Loucy (cell line): ENCODE results near the gene TMED6.

Experiments
- EZH2phosphoT487 ChIP-seq: fragments of 200-600 bp; IDR thresholded peaks from 2 replicates; pipeline ENCODE4 v1.6.1; 2018; ENCODE audit warnings: antibody characterized with exemption, mild to moderate bottlenecking, moderate library complexity, borderline replicate concordance
- TF ChIP-seq, protein P1 (sequence below): fragments of 200-600 bp; sonication (generic); conservative IDR thresholded peaks from 2 replicates; pipeline ENCODE4 v1.5.1; 2014; ENCODE audit warnings: mild to moderate bottlenecking, antibody characterized with exemption, low read length

DNA sequence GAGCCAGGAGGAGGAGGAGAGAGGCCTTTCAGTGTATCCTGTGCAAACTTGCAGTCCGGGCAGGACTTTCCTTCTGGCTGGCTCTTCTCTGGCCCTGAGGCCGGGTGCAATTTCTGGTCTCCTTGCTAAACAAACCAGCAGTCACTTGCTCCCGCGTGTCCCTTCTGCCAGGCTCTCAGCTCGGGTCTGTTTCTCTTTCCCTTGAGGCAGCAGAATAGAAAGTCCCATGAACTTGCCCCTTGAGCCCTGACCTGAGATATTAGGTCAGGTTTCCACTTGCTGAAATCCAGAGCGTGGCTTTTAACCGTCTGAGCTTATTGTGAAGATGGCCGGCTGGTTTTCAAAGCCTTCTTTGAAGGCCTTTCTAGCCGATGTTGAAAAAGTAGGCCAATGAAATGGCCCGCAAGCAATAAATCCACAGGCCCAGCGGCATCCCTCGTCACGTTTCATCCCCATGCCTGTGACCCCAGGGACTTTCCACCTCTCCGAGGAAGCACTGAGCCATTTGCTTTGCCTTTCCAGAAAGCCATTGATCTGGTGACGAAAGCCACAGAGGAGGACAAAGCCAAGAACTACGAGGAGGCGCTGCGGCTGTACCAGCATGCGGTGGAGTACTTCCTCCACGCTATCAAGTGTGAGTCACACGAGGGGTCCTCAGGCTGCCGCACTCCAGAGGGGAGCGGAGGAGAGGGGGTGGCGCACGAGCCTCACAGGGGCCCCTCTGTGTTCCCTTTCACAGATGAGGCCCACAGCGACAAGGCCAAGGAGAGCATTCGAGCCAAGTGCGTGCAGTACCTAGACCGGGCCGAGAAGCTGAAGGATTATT lies 35.9 kb downstream of the TMED6 start:
- TF ChIP-seq, protein P1, sequence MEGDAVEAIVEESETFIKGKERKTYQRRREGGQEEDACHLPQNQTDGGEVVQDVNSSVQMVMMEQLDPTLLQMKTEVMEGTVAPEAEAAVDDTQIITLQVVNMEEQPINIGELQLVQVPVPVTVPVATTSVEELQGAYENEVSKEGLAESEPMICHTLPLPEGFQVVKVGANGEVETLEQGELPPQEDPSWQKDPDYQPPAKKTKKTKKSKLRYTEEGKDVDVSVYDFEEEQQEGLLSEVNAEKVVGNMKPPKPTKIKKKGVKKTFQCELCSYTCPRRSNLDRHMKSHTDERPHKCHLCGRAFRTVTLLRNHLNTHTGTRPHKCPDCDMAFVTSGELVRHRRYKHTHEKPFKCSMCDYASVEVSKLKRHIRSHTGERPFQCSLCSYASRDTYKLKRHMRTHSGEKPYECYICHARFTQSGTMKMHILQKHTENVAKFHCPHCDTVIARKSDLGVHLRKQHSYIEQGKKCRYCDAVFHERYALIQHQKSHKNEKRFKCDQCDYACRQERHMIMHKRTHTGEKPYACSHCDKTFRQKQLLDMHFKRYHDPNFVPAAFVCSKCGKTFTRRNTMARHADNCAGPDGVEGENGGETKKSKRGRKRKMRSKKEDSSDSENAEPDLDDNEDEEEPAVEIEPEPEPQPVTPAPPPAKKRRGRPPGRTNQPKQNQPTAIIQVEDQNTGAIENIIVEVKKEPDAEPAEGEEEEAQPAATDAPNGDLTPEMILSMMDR: no peak
- TF ChIP-seq EZH2phosphoT487: no peak
